Activated T-cell treated with anti-CD3 and anti-CD28 coated beads, Interleukin-2, amount 50 U/mL, for 72 hours (primary cell): ENCODE results near the gene CARS2. TPM values are rescaled to one million over a fixed set of nuclear protein-coding genes. Genes with fewer than 3 reads are reported as not detected.

Source experiments
- ATAC-seq, 2 donors: fragments of 150-1000 bp; cut with Tn5 transposase; replicated peaks in 1 of 2; 2 replicates each; pipeline ENCODE4 v1.10.0; 2021; ENCODE audit warnings: moderate library complexity in 2 of 2, mild to moderate bottlenecking in 1 of 2
- DNase-seq, 2 donors: peaks; one replicate each; pipeline ENCODE4 v3.0.0; 2021 to 2022; ENCODE audit warnings: mixed read lengths in 1 of 2
- H3K27ac Mint-ChIP-seq: one replicate; pipeline ENCODE4 v1.8.0; 2022; ENCODE audit warnings: mild to moderate bottlenecking, moderate library complexity, mixed read lengths
- H3K27me3 Mint-ChIP-seq: one replicate; pipeline ENCODE4 v1.8.0; 2022; ENCODE audit warnings: low read depth, mixed read lengths
- H3K36me3 Mint-ChIP-seq, 2 donors: one replicate each; pipeline ENCODE4 v1.8.0; 2022; ENCODE audit warnings: mixed read lengths in 2 of 2, mild to moderate bottlenecking in 1 of 2; ENCODE audit not compliant: insufficient read depth in 2 of 2
- H3K4me1 Mint-ChIP-seq: one replicate; pipeline ENCODE4 v1.8.0; 2022; ENCODE audit warnings: low read depth, mixed read lengths
- H3K4me3 Mint-ChIP-seq, 2 donors: one replicate each; pipeline ENCODE4 v1.8.0; 2022; ENCODE audit warnings: mild to moderate bottlenecking in 2 of 2, mixed read lengths in 2 of 2, moderate library complexity in 2 of 2
- H3K9me3 Mint-ChIP-seq, 2 donors: one replicate each; pipeline ENCODE4 v1.8.0; 2022; ENCODE audit warnings: mixed read lengths in 2 of 2
- total RNA-seq, 2 donors: library from RNA; stranded (reverse); gene quantifications; one replicate each; pipeline ENCODE4 v1.2.3, GENCODE V29; 2022

CARS2 gene
- total RNA-seq, 2 donors from 2014 or later, result 42.3 to 59.3 TPM

DNA sequence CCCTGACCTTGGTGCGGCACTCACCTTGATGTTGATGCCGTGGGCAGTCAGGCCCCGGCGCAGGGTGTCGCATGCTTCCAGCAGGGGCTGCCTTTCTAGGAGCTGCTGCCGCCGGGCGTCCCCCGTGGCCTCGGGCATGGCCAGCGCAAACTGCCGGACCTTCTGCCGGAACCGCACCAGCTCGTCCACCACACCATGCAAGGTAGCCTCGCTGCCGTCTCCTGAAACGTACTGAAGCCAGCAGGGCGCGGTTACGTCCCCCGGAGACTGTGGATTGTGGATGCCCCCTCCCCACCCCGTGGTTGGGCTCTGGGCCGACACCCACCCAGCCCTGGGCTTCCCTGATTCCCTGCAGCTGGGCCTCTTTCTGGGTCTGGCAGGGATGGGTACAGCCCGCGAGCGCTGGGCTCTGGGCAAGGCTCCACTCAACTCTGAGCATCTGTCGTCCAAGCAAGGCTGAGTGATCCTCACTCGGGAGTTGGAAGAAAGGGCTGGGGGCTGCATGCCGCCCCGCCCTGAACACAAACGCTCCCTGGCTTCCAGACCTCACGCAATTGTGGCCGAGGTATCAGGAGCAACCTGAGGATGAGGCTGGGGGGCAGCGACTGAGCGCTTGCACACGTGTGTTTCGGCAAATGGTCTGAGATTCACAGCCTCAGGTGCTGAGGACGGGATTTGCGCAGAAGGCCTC, 63.5 kb downstream of the CARS2 start:
- no peaks in the 10 kb centered on the region for H3K9me3 Mint-ChIP-seq
- H3K4me1 Mint-ChIP-seq, result no peaks in the 10 kb centered on the region
- H3K27ac Mint-ChIP-seq, result no peak overlapping the region
- ATAC-seq (no peak), DNase-seq (no peak)
- H3K27me3 Mint-ChIP-seq, result no peaks in the 10 kb centered on the region
- H3K36me3 Mint-ChIP-seq, result peaks cover 1 to 3% of the 10 kb centered on the region in 2 donors
- no peak overlapping the region for H3K4me3 Mint-ChIP-seq

DNA sequence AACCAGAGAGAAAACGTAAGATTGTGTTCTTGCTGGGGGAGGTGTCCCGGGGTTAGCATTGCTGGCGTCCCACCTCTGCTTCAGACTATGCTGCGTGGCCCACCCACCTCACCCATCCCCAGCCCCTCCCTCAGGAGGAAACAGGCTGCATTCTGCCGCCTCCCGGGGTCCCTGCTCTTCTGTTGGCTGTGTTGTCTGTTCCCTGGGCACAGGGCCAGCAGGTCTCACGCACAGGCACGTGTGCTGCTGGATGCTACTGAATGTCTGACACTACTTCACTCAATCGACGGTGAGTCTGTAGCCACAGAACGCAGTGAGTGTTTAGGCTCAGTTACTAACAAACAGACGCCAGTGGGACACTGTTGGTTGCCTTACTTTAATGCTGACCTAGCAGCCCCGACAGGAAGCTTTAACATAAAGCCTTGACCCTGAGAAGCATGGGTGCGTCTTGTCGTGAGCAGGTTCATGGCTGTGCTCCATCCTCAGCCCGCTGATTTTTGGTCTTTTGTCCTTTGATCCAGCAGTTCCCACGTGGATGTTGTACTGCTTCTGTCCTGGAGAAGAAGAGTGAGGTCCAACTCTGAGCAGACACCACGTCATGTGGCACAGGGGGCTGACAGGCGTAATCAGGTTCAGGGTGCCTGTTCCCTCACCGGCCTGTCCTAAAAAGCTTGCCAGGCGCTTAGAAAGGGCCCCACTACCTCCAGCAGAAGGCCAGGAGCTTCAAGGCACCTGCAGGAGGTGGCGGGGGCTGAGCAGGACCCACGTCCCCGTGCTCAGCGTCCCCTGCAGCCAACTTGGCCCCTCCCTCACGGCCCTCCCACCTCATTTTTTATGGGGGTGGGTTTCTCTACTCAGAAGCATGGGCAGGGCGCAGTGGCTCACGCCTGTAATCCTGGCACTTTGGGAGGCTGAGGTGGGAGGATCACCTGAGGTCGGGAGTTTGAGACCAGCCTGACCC, 64.6 kb downstream of the CARS2 start:
- Mint-ChIP-seq H3K4me3 (no peak overlapping the region), H3K27me3 (no peaks in the 10 kb centered on the region), H3K27ac (no peak overlapping the region), H3K9me3 (no peaks in the 10 kb centered on the region), H3K4me1 (no peaks in the 10 kb centered on the region), H3K36me3 (peaks cover 3 to 4% of the 10 kb centered on the region in 2 donors)
- DNase-seq, result no peak
- no peak for ATAC-seq

DNA sequence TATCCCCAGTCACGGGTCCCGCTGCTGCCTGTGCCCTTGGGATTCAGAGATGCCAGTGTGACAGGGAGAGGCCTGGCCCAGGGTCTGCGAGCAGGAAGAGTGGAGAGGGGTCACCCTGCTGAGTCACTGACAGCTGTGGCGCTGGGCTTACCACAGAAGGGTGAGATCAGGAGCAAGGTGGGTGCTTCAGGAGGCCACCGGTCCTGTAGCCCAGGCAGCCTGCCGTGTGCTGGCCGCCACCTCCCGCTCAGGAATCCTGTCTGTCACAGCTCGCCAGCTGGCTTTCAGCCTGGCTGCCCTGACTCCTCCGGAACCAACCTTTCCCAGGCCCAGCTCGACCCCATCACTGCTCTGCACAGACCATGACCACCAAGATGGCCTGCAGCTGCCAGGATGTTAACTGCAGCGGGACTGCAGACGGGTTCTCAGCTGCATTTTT, 65.3 kb downstream of the CARS2 start:
- DNase-seq (no peak), ATAC-seq (no peak)
- Mint-ChIP-seq H3K36me3 (peaks cover 4 to 6% of the 10 kb centered on the region in 2 donors), H3K27ac (peak overlapping the region; percentile 48), H3K9me3 (no peaks in the 10 kb centered on the region), H3K4me1 (no peaks in the 10 kb centered on the region), H3K4me3 (no peak overlapping the region), H3K27me3 (no peaks in the 10 kb centered on the region)

- H3K4me1 Mint-ChIP-seq, result no peaks in the 10 kb centered on the region
- H3K27ac Mint-ChIP-seq, result peak overlapping the region; percentile 48
- peaks cover 4 to 6% of the 10 kb centered on the region in 2 donors for H3K36me3 Mint-ChIP-seq
- no peaks in the 10 kb centered on the region for H3K27me3 Mint-ChIP-seq
- DNase-seq, result no peak
- ATAC-seq, result no peak
- H3K9me3 Mint-ChIP-seq, result no peaks in the 10 kb centered on the region
- no peak overlapping the region for H3K4me3 Mint-ChIP-seq
These were observed 66.0 kb downstream of the CARS2 start for GRCh38 chr13:110639935-110640334.

DNA sequence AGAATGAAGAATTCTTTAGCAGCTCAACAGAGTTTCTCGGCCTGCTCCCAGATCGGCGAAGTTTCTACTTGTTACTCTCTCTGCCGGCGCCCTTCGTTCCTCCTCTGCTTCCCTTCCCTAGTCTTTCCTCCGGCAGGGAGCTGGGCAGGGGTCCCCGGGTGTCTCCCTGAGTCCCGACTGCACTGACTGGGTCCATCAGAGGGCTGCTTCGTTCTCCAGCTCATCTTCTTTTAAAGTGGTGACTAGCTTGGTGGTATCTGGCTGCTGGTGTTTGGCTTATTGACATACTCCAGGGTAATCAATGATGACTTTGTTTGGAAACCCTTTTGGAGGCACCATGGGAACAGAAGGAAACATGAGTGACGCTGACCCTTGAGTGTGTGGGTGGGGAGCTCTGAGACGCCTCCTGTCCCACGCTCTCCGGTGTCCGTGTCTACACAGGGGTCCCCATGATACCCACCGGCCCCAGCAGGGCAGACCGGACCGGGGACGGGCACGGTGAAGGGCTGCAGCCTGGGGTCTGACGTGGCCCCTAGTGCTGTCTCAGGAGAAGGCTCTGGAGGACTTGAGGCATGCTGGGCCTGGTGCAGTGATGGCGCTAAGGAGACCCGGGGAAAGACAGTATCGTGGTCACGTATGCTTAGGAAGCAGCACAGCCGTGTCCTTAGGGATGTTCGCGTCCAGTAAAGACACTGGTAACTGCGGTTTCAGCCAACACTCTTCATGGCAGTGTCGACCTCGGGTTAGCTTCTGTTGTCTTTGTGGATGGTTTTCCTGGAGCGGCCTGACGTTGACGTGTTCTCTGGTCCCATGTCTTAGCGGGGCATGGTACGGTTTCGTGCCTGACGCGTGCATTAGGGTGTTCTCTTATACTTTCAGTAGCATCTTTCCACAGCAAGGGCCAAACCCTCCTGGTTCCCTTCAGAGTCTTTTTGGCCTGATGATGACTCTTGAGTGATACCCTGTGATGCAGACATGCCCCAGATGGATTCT, 66.8 kb downstream of the CARS2 start:
- no peak for DNase-seq

DNA sequence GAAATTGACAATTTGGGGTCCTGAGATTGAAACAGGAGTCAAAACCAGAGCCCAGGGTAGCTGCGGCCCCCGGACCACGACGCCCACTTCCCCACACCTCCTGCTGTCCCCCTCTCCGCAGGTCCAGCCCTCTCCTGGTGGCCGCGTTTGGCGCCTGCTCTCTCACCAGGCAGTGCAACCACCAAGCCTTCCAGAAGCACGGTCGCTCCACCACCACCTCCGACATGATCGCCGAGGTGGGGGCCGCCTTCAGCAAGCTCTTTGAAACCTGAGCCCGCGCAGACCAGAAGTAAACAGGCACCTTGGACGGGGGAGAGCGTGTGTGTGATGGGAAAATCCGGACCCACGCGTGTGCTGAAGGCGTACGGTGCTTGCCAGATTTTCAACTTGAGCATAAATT, 67.7 kb downstream of the CARS2 start:
- H3K27ac Mint-ChIP-seq, result no peak overlapping the region
- DNase-seq (no peak), ATAC-seq (no peak)
- peaks cover 4 to 6% of the 10 kb centered on the region in 2 donors for H3K36me3 Mint-ChIP-seq
- no peak overlapping the region for H3K4me3 Mint-ChIP-seq
- H3K4me1 Mint-ChIP-seq, result no peaks in the 10 kb centered on the region
- no peaks in the 10 kb centered on the region for H3K9me3 Mint-ChIP-seq
- no peaks in the 10 kb centered on the region for H3K27me3 Mint-ChIP-seq

More for the DNA sequence above, 66.8 kb downstream of the CARS2 start:
- no peaks in the 10 kb centered on the region for H3K9me3 Mint-ChIP-seq
- no peak overlapping the region for H3K4me3 Mint-ChIP-seq
- H3K36me3 Mint-ChIP-seq, result peaks cover 4 to 6% of the 10 kb centered on the region in 2 donors
- H3K27me3 Mint-ChIP-seq, result no peaks in the 10 kb centered on the region
- peak overlapping the region; percentile 48 for H3K27ac Mint-ChIP-seq
- ATAC-seq, result no peak
- H3K4me1 Mint-ChIP-seq, result no peaks in the 10 kb centered on the region

GRCh38 chr13:110637747-110638146, 68.2 kb downstream of the CARS2 start:
- no peaks in the 10 kb centered on the region for H3K9me3 Mint-ChIP-seq
- no peaks in the 10 kb centered on the region for H3K27me3 Mint-ChIP-seq
- H3K4me1 Mint-ChIP-seq, result no peaks in the 10 kb centered on the region
- peaks cover 2 to 6% of the 10 kb centered on the region in 2 donors for H3K36me3 Mint-ChIP-seq
- H3K27ac Mint-ChIP-seq, result no peak overlapping the region
- DNase-seq, result no peak
- H3K4me3 Mint-ChIP-seq, result no peak overlapping the region
- ATAC-seq, result peak in 1 of 2 donors; percentile 18

- DNase-seq (no peak), ATAC-seq (no peak)
- Mint-ChIP-seq H3K27me3 (no peaks in the 10 kb centered on the region), H3K27ac (no peak overlapping the region), H3K4me1 (no peaks in the 10 kb centered on the region), H3K36me3 (peaks cover 2 to 6% of the 10 kb centered on the region in 2 donors), H3K4me3 (no peak overlapping the region), H3K9me3 (no peaks in the 10 kb centered on the region)
These were observed 68.6 kb downstream of the CARS2 start for GRCh38 chr13:110637275-110637674.

GRCh38 chr13:110636701-110637201, 69.2 kb downstream of the CARS2 start:
- no peak overlapping the region for H3K4me3 Mint-ChIP-seq
- H3K27ac Mint-ChIP-seq, result no peak overlapping the region
- H3K9me3 Mint-ChIP-seq, result no peaks in the 10 kb centered on the region
- ATAC-seq (no peak), DNase-seq (no peak)
- no peaks in the 10 kb centered on the region for H3K4me1 Mint-ChIP-seq
- no peaks in the 10 kb centered on the region for H3K27me3 Mint-ChIP-seq
- H3K36me3 Mint-ChIP-seq, result peaks cover 2 to 8% of the 10 kb centered on the region in 2 donors

DNA sequence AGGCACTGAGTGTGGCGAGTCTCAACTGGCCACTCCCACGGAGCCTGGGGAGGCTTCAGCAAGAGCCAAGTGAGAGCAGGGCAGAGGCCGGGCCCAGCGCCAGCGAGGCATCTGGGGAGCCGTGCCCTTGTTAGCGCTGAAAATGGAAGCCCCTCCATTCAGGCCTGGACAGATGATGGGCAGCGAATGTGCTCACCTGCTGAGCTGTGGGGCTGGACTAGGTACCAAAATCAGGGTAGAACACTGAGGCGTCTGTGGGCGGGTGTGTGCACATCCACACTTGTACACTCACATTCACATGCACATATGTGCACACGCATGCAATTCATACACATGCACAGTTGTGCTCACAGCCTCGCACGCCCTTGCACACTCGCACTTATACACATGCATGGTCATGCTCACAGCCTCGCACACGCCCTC, 69.9 kb downstream of the CARS2 start:
- H3K27me3 Mint-ChIP-seq, result no peaks in the 10 kb centered on the region
- no peaks in the 10 kb centered on the region for H3K4me1 Mint-ChIP-seq
- peaks cover 2 to 8% of the 10 kb centered on the region in 2 donors for H3K36me3 Mint-ChIP-seq
- ATAC-seq (peak; percentile 7 to 20), DNase-seq (no peak)
- H3K27ac Mint-ChIP-seq, result no peak overlapping the region
- no peak overlapping the region for H3K4me3 Mint-ChIP-seq
- H3K9me3 Mint-ChIP-seq, result no peaks in the 10 kb centered on the region

- ATAC-seq, result no peak
- Mint-ChIP-seq H3K9me3 (no peaks in the 10 kb centered on the region), H3K27ac (no peak overlapping the region), H3K4me3 (no peak overlapping the region), H3K4me1 (peaks cover under 1% of the 10 kb centered on the region), H3K36me3 (peaks cover 2 to 8% of the 10 kb centered on the region in 2 donors), H3K27me3 (no peaks in the 10 kb centered on the region)
- DNase-seq, result no peak
These were observed 70.4 kb downstream of the CARS2 start for GRCh38 chr13:110635405-110636002.

DNA sequence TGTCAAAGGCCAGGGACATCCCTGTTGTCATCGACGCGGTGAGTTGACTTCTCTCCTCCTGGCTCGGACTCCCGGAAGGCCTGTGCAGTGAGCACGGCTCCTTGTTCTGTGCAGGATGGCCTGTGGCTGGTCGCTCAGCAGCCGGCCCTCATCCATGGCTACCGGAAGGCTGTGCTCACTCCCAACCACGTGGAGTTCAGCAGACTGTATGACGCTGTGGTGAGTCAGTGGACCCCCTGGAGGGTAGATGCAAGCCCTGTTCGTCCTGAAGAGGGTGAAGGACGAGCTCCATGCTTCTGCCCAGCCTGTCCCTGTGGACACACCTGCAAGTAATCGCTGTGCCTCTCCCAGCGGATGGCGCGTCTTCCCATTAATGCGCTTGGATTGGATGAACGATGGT, 71.4 kb downstream of the CARS2 start:
- DNase-seq (no peak), ATAC-seq (no peak)
- H3K36me3 Mint-ChIP-seq, result peaks cover 2 to 8% of the 10 kb centered on the region in 2 donors
- no peaks in the 10 kb centered on the region for H3K27me3 Mint-ChIP-seq
- H3K9me3 Mint-ChIP-seq, result no peaks in the 10 kb centered on the region
- no peak overlapping the region for H3K4me3 Mint-ChIP-seq
- peaks cover 10% of the 10 kb centered on the region for H3K4me1 Mint-ChIP-seq
- no peak overlapping the region for H3K27ac Mint-ChIP-seq
